Activated T-helper 1 cell treated with Interleukin-2 at 50 U/mL for 16 hours (primary cell): ENCODE data around the gene LRFN4.

Source experiments
- DNase-seq: peaks from one replicate; pipeline ENCODE4 v3.0.0-alpha.2; 2020; ENCODE audit warnings: low read depth

Gene LRFN4

DNA sequence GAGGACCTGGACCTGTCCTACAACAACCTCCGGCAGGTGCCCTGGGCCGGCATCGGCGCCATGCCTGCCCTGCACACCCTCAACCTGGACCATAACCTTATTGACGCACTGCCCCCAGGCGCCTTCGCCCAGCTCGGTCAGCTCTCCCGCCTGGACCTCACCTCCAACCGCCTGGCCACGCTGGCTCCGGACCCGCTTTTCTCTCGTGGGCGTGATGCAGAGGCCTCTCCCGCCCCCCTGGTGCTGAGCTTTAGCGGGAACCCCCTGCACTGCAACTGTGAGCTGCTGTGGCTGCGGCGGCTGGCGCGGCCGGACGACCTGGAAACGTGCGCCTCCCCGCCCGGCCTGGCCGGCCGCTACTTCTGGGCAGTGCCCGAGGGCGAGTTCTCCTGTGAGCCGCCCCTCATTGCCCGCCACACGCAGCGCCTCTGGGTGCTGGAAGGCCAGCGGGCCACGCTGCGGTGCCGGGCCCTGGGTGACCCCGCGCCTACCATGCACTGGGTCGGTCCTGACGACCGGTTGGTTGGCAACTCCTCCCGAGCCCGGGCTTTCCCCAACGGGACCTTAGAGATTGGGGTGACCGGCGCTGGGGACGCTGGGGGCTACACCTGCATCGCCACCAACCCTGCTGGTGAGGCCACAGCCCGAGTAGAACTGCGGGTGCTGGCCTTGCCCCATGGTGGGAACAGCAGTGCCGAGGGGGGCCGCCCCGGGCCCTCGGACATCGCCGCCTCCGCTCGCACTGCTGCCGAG lies 1.5 kb downstream of the LRFN4 start:
- no peak for DNase-seq

DNA sequence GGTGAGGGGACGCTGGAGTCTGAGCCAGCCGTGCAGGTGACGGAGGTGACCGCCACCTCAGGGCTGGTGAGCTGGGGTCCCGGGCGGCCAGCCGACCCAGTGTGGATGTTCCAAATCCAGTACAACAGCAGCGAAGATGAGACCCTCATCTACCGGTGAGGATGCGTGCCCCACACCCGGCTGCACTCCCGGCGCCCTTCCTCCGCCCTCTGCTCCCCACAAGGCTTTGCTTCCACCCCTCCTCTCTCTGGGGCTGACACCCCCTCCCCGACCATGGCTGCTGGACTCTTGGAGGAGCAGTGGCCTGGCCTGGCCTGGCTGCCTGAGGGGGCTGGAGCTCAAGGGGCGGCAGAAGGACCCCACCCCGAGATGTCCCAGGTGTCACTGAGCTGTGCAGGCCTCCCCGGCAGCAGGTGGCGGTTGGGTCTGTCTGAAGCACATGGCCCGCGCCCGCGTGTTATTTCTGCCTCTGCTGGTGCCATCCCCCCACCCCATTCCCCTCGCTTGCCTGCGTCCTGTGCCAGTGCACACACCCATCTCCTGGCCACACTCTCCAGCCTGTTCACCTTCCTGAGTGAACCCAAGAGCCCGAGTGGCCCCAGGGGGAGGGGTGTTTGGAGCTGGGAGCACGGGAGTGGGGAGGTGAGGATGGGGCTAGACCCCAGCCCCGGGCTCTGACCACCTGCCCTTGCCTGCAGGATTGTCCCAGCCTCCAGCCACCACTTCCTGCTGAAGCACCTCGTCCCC lies 2.2 kb downstream of the LRFN4 start:
- DNase-seq, result no peak

DNA sequence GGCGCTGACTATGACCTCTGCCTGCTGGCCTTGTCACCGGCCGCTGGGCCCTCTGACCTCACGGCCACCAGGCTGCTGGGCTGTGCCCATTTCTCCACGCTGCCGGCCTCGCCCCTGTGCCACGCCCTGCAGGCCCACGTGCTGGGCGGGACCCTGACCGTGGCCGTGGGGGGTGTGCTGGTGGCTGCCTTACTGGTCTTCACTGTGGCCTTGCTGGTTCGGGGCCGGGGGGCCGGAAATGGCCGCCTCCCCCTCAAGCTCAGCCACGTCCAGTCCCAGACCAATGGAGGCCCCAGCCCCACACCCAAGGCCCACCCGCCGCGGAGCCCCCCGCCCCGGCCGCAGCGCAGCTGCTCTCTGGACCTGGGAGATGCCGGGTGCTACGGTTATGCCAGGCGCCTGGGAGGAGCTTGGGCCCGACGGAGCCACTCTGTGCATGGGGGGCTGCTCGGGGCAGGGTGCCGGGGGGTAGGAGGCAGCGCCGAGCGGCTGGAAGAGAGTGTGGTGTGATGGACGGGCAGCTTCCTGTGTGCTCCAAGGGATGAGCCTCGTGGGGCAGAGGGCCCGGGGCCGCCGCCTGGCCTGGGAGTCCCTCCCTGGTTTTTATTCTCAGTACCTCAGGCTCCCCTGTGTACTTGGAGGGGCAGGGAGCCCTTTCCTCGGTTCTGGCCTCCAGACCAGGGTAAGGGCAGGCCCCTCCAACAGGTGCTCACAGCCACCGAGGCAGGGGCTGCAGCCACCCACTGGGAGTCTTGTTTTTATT lies 3.0 kb downstream of the LRFN4 start:
- no peak for DNase-seq

DNA sequence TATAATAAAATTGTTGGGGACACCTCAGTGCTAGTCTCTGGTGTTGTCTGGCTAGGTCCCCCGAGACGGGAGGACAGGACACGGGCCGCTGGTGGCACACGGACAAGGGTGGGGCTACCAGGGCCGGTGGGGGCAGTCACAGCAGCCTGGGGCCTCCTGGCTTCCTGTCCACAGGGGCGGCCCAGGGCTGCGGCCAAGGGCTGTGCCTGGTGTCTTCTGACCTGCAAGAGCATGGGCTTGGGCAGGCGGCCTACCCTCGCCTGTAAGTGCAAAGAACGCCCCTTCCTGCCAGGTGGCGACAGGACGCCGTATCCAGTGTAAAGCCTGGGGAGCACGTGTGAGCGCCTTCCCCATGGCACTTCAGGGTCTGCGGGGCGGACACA lies 3.6 kb downstream of the LRFN4 start:
- no peak for DNase-seq

DNA sequence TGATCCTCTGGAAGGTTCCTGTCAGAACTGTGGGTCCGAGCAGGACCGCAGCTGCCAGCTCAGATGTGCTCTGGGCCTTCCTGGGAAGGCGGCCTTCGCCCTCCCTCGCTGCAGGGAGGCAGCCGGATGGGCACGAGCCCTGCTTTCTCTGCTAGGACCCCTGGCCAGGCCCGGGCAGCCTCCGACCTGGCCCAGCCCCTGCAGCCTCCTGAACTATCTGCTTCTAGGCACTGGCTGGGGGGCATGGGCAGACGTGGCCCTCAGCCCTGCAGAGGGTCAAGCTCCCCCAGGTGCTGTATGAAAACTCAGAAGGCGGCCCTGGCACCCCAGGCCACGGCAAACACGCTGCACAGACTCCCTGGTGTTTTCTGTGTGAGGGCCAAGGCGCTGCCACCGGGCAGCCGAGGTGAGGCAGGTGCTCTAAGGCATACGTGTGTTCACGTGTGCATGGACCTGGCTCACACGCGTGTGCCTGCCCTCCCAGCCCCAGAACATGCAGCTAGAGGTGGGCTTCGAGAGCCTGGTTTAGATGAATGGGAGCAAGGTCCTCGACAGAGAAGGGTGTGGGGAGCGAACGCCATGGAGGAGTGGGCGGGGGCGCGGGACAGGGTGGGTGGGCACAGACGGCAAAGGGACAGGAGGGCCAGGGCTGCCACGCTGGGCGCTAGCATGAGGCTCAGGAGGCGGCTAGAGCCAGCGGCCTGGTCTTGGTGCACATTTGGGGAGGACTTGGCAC lies 4.3 kb downstream of the LRFN4 start:
- no peak for DNase-seq

DNA sequence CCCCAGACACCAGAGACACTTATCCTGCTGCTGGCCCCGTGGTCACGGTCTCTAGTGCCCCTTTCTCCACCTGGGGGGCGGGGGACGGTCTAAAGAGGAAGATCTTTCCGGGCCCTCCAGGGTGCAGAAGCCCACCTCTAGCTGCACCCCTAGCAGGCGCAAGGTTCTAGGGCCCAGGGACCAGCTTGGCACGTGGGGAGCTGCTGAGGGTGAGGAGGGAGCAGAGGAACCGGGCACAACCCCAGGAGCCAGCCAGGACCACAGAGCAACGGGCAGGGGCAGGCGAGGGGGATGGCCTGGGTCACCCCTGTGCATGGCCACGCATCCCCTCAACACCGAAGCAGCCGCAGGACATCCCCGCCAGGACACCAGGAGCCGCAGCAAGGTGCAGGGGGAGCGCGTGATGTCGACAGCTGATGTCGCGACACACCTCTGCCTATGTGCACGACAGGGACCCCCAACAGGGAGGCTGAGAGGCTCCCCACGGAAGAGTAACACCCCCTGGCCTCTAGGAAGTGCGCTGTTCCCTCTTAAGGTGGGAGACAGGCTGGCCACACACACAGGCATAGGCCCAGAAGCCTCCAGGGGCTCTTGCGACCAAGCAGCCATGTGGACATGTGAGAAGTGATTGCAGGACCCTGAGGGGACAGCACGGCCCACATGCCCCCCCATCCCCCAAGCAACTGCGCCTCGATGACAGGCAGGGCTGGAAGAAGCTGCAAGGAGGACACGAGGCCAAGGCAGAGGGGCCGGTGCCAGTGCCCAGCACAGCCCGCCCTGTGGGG lies 5.1 kb downstream of the LRFN4 start:
- DNase-seq, result no peak

DNA sequence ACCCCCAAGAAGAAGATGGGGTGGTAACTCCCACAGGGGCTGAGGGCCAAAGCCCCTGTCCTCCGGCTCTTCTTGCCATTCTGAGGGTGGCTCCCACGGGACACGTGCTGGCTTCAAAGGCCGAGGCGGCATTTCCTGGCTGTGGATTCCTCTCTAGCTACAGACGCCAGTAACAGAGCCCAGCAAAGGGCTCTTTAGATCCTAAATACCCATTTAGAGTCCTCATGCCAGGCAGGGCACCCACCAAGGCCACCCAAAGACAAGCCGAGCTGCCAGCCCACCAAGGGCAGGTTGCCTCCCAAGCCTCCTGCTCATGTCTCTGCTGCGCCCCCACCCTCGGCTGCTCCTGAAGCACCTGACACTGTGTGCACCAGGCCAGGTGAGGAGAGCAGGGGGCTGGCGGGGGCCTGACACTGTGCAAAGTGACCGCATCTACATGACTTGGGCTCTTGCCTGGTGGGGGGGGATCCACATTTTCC lies 5.7 kb downstream of the LRFN4 start:
- DNase-seq, result no peak

DNA sequence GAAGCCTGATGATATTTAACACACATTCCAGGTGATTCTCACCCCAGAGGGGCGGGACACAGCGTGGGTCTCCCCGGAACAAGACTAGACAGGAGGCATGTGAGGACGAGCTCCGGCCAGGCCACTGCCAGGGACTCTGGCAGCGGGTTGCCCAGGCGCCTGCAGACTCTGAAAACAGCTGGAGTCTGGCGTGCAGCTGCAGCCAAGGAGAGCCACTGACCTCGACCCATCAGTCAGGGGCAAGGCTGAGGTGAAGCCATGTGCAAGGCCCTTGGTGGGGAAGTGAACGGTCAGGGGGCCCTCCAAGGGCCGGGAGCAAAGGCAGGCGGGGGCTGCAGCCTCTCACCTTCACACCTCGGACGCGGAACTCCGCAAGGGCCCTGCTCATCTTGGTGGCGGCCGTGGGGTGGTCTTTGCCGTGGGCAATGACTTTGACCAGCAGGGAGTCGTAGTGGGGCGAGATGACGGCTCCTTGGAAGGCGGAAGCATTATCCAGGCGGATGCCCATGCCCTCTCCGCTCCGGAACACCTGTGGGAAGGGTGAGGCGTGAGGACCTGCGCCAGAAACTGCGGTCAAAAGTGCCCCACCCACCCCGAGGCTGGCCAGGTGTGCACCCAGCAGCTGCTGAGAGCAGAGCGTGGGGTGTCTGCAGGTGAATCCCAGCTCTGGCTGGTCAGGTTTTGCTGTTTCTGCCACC lies 6.7 kb downstream of the LRFN4 start:
- DNase-seq, result no peak

DNA sequence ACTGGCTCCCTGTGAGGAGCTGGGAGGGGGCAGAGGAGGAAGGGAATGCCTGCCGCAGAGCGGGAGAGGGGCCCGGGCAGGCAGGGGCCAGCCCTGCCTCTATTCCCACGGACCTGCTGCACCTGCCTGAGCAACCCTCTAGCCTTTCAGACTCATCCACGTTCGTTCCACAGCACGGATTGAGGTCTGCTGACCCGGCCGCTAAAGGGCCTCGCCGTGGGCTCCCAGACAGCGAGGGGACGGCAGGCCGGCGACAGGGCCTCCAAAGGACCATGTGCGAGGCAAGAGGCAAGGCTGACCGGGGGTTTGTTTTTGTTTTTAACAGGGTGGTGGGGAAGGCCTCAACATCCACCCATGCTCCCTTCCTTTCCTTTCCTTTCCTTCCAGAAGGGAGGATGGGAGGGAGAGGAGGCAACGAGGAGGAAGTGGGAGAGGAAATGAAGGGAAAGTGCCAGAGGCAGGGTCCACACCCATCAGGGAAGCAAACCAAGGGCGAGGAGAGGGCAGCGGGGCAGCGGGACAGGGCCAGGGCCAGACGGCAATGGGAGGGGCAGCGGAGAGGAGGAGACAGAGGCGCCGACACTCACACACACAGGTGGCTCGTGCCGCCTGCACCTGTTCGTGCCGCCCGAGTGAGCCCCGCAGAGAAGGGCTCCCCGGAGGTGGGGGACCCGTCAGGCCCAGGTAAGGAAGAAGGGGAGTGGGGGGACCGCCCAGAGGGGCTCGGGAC lies 7.5 kb downstream of the LRFN4 start:
- no peak for DNase-seq

DNA sequence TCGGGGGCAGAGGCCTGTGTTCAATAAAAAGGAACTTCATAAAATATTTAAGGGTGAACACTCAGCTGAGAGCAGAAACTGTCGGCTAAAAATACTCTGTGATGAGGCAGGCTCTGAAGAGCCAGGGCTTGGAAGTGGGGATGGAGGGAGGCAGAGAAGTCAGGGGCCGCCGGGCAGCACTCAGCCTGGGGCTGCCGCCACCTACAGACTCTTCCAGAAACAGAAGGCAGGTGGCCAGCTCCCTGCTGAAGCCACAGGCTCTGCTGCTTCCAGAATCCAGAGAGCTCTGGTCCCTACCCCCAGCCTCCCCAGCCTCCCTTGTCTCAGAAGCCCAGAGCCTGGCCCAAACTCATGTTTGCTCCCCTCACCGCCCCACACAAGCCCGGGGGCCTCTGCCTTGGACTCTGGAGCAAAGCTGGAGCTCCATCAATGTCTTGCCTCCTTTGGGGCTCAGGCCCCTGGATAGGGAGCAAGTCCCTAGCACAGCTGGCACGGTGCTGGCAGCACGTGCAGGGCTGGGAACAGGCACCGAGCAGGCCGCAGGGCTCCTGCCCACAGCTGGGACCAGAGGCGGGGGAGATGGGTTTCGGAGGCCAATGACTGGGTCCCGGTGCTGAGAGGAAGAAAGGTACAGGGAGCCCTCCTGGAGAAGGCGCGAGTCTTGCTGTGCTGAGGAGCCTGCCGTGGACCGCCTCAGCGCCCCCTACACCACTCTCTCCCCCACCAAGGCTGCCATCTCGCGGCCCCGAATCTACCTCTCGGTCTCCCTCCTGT lies 8.2 kb downstream of the LRFN4 start:
- no peak for DNase-seq

DNA sequence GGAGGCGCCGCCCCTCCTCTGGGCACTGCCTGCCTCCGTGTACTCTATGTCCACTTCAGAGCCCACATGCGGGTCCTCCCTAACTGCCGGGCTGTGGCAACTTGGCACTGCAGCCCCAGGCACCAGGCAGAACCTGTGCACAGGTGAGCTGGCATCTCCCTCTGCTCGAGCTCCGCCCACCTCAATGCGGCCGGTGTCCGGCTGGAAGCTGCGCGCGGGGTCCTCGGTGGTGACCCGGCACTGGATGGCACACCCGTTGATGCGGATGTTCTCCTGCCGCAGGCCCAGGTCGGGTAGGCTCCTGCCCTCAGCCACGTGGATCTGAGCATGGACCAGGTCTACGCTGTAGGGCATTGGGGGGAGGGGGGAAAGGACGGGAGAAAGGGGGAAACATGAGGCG lies 9.1 kb downstream of the LRFN4 start:
- no peak for DNase-seq

DNA sequence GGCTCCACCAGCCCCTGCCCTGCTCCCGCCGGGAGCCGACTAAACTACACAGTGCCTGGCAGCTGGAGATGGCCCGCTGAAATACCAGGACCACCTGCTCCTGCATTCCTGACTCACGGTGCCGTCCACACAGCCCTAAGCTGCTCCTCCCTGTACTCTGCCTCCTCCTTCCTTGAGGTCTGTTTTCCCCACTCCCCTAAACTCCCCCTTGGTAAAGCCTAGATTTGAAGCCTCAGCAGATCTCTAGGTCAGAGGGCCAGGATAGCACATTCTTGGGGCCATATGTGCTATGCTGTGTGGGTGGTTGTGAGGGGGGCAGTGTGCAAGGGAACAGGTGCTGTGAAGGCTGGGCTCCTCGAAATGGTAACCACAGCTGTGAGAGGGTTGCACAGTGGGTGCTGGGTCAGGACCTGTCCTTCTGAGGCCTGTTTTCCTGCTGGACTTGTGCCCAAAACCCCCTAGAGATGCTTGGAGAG lies 9.7 kb downstream of the LRFN4 start:
- no peak for DNase-seq

DNA sequence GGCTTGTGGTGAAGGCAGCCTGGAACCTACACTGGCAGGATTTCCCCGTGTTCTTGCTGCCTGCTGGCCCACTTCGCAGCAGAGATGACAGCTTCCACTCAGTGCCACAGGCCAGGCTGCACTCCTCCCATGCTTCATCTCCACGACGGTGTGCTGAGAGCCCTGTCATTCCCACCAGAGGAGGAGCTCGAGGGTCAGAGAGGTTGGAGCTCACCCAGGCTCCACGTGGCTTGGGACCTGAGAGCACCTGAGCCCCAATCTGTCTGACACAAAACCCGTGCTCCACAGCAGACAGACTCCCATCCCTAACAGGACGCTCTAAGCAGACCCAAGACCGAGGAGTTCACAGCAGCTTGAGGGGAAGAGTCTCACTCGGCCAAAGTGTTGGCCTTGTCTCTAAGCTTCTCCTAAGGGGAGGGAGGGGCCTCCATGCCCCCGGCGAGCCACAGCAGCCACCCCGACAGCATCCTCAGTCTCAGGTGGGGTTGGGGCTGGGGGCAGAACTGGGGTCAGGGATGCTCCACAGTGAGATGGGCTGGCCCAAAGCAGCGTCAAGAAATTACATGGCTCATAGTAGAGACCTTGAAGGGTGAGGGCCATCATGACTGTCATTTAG lies 10.7 kb downstream of the LRFN4 start:
- no peak for DNase-seq

DNA sequence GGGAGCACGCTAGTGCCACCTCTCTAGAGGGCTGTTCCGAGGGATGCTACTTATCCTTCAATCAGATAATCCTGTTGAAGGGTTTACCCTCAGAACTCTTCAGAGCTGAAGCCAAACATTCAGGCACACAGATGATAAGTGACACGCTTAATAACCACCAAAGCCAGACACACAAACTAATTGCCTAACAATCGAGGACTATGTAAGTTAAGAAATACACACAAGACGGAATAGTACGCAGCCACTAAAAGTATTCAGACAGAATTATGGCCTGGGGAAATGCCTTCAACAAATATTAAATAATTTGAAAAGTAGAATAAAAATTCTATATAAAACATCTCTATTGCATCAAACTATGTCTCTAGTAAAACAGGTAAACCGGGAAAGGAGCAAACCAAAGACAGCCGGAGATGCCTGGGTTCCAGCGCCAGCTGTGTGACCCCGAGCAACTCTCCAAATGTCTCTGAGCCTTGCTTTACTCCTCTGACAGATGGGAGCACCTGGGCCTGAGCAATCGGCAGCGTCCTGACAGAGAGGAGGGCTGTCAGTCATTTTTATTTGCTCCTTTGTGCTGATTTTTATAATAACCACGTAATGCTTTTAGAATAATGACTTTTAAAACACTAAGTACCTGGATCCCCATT lies 11.3 kb downstream of the LRFN4 start:
- DNase-seq, result no peak

DNA sequence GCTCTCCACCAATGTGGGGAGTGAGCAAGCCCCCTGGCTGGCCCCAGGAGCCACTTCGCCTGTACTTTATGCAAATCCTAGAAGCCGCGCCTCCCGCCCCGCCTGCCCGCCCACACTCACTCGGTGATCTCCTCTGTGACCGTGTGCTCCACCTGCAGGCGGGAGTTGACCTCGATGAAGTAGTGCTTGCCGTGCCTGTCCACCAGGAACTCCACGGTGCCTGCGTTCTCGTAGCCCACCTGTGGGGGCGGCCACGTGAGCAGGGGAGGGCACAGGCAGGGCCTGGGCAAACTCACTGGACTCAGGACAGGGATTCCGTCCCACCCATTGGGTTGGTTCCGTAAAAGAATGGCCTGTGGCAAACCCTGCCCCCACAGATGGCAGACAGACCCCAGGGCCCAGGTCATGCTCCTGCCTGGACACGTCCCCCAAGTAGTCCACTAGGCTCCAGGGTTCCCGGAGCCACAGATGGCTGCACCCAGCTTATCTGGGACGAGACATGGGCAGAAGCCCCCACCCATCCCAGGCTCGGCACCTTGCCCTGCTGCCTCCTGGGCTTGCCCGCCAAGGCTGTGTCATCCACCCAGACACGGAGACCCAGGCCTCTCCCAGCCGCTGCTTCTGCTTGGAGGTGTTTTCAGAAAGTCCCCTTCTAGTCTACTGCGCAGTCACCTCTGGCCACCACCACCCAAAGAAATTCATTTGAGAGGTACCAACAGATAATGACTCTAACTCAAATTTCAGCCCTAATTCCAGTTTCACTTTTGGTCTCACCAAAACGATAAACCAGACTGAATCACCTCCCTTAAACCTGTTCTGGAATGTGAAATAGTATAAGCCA lies 12.1 kb downstream of the LRFN4 start:
- DNase-seq, result peak; percentile 57

DNA sequence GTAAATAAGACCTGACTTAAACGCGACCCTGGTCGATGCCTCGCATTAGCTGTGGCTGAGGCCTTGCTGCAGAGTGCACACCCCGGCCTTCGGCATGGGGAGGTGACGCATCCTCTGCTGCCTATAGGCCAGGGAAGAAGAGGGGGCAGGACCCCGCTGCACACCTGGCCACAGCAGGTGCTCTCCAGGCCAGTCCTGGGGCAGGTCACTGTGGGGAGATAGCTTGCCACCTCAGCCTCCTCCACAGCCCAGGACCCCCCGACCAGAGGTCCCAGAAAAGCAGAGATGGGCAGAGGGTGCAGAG lies 12.7 kb downstream of the LRFN4 start:
- DNase-seq, result no peak

DNA sequence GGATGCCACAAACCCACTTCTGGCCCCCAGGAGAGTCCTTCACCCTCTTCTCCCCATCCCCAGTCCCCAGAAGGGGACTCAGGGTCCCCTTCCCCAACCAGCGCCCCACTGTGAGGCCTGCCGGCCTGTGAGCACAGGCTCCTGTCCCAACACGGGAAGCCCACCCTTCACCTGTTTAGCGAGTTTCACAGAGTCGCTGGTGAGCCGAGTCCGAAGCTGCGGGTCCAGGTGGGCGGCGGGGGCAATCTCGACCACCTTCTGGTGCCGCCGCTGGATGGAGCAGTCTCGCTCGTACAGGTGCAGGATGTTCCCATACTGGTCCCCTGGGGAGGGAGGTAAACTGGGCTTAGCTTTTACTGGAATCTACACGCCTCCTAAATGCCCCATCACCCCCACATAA lies 13.3 kb downstream of the LRFN4 start:
- no peak for DNase-seq
